Hematopoietic multipotent progenitor cell treated with erythropoietin and hydrocortisone succinate and interleukin-3 and kit ligand, for 4 days (in vitro differentiated cells): Measurements from ENCODE around the gene CDKN2A.
A peak's percentile ranks its signal among the peaks of the same experiment; 100 is the strongest.

ENCODE experiments used
- DNase-seq: peaks from one replicate; pipeline ENCODE4 v3.0.0-alpha.2; 2015

The CDKN2A gene

GRCh38 chr9:22005702-22006606 lies 11.8 kb upstream of the CDKN2A start:
- DNase-seq: no peak

DNA sequence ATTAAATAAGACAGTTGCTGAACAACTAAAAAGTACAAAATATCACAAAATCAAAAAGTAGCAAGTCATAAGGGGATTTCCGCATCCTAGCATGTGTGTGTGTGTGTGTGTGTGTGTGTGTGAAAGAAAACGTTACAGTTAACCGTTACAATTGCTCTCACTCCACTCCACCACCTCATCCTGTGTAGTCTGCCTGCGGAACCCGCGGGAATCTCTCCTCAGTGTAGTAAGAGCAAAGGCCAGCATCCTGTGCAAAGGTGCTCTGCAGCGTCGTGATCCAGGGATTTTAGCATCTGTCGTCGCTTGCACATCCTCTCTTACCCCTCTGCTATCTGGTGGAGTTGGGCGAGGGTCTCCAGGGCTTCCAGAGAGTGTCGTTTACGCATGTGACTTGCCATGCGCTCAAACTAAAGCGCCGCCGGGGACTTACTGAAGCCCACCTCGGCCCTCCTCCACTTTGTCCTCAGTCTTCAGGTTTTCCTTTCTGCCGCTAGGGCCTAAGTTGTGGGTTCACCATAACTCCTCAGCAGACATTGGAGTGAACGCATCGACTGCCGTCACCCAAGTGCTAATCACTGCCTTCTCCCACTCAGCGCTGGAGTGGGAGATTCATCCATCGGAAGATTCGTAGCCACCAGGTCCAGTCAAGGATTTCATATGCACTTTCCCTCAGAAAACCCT lies 11.0 kb upstream of the CDKN2A start:
- DNase-seq: no peak

DNA sequence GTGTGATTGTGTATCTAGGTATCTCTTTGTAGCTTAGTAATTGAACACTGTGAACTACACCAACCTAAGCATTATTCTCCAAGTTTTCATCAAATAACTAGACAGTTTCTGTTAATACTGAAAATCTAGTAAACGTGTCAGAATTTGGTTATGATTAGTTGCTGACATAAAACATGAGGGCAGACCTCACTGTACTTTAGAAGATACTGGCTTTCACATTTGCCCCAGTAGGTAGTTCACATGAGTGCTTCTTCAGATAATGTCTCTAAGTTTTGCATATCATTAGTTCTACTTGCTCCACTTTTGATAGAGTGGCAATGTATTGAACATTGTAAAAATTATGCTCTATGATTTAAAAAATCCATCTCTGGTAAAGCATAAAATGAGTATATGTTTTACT lies 7.8 kb upstream of the CDKN2A start:
- no peak for DNase-seq

DNA sequence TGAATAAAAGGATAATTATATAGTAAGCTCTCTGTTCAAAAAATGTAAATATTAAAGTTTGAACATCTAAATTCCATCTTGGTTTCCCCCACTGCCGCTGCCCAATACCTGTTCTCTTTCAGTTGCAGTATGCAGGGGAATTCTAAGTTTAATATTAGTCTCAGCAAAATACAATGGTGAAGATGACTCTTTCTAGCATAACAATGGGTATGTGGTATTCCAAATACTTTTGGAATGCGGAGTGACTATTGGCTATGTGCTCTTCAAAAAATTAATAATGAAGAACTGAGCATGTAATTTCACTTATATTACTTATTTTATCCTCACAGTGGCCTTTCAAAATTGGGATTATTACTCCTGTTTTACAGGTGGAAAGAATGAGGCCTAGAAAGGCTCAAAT lies 3.8 kb upstream of the CDKN2A start:
- DNase-seq: no peak

GRCh38 chr9:21997480-21997879 lies 3.3 kb upstream of the CDKN2A start:
- DNase-seq: no peak

DNA sequence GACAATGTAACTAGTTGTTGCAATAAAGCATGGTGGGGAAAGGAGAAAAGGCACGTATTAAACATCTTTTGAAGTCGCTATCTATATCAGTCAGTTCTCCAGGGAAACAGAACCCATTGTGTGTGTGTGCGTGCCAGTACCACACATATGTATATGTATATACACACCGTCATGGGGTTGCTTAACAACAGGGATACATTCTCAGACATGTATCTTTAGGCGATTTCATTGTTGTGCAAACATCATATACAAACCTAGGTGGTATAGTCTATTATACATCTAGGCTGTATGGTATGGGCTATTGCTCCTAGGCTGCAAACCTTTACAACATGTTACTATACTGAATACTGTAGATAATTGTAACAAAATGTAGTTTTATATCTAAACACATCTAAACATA lies 2.7 kb upstream of the CDKN2A start:
- DNase-seq: no peak

GRCh38 chr9:21996438-21996837 lies 2.2 kb upstream of the CDKN2A start:
- no peak for DNase-seq

- DNase-seq: peak; percentile 39
Measured at GRCh38 chr9:21995666-21996398, 1.6 kb upstream of the CDKN2A start.

- peak; percentile 92 for DNase-seq
Measured at GRCh38 chr9:21995006-21995665, 944 bp upstream of the CDKN2A start.

DNA sequence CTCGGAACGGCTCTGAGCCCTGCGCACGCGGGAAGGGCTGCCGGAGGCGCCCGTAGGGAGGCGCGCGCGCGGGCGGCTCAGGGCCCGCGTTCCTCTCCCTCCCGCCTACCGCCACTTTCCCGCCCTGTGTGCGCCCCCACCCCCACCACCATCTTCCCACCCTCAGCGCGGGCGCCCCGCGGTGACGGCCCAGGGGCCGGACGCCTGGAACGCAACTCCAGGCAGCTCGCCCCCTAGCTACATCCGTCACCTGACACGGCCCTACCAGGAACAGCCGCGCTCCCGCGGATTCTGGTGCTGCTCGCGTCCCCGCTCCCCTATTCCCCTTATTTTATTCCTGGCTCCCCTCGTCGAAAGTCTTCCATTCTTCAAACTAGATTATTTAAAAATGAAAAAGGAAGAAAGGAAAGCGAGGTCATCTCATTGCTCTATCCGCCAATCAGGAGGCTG lies 389 bp upstream of the CDKN2A start, which contains the start of gene CDKN2B-AS1:
Gene CDKN2B-AS1 (plus strand): TSS at position 236 of the 450 bp plus-strand sequence.
- DNase-seq: peak; percentile 66

GRCh38 chr9:21993007-21993406 lies 1.2 kb downstream of the CDKN2A start:
- DNase-seq: no peak

DNA sequence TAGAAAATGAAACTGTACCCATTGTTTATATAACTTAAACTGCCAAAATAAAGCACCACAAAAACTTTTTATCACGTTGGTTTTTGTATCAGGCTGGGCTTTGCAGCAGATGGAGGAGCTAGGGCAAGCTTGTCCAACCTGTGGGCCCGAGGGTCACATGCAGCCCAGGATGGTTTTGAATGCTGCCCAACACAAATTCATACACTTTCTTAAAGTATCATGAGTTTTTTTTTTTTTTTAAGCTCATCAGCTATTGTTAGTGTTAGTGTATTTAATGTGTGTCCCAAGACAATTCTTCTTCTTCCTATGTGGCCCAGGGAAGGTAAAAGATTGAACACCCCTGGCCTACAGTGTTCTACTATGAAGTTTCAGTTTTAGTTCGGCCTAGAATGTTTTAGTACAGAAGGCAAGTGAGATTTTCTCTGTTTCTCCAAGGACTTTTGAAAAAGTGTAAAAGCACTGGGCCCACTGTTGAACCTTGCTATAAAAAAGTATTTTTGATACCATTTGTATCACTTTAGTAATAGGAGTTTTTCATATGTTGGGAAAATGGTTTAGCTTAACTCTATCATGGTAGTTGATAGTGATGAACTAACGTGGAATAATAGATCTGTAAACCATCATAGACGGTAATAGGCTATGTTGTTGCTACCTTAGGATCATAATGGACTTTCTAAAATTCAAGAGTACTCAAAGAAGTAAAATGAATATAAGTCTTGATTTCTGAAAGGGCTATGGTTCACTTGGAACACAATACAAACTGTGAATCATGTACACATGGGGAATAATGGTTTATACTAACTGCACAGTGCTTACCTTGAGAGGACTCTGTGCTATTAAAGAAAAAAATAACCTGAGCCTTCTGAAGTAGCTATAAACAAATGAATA lies 2.9 kb downstream of the CDKN2A start:
- DNase-seq: no peak

GRCh38 chr9:21989440-21990189 lies 4.6 kb downstream of the CDKN2A start:
- no peak for DNase-seq

DNA sequence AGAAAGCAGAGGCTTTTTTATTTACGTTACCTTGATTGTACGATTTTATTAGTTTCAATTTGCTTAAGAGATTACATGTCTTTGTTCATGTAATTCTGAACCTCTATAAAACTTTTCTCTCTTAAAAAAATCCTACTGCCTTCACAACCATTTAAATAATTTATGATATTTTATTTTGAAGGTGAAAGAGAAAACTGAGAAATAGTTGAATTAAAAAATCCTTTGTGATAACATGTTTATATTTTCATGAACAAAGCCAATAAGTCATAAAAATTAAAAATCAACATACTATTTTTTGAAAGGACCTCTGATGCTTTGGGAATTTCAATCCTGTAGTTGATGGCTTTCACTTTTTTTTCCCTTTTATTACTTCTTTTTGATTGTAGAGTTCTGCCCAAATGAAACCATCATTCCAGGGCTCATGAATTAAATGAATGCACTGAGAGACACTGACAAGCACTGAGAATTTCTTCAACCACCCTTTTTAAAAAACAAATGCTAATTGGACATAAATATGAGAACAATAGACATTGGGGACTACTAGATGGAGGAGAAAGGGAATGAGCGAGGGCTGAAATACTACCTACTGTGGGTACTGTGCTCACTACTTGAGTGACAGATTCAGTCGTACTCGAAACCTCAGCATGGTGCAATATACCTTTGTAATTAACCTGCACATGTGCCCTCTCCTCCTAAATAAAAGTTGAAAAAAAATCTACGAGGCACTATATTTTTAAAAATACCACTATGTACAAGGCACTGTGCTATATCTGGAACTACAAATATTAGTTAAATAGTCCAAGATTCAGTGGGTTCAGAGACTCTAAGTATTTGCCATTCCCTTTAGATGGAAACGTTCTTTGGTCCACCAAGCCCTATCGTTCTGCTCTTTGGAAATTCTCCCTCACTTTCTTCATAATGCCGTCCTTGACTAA lies 5.9 kb downstream of the CDKN2A start:
- no peak for DNase-seq

- DNase-seq: no peak
Measured at GRCh38 chr9:21985964-21986667, 8.1 kb downstream of the CDKN2A start.

DNA sequence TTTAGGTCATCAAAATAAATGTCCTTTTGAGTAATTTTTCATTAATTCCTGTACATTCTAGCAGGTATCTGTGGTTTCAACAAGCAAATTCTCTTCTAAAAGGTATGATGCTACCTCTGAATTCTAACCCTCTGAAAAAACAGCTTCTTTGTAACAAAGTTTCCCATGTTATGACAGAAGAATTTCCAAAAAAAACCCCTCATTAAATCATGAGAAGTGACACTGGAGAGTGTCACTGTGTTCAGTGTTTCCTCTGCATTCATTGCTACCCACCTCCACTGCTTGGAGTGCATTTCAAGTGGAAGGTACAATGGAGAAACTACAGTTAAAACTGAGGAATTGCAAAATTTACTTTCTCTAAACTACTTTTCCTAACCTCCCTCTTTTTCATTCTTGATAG lies 10.1 kb downstream of the CDKN2A start:
- DNase-seq: no peak

- DNase-seq: no peak
Measured at GRCh38 chr9:21983561-21983935, 10.6 kb downstream of the CDKN2A start.

- DNase-seq: no peak
Measured at GRCh38 chr9:21982861-21983560, 11.2 kb downstream of the CDKN2A start.

GRCh38 chr9:21982391-21982790 lies 11.8 kb downstream of the CDKN2A start:
- DNase-seq: no peak
